ENCODE data around the gene CNTN5.

CNTN5 gene

DNA sequence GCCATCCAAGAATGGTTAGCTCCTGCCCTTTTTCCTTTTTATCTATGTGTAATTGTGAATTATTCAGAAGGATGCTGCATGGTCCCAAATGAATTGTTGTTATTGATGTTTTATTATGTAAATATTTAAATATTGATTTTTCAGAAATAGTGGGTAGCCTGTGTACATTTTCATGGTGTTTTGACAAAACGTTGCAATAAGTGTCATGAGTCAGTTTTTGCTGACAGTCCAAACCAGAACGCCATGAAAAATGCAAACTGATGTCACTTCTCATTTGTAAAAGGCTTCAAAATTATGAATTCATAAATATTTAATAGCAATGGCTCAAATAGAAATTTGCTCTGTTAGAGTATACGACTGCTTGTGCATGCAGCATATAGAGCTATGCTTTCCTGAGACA is 422.5 kb downstream of the CNTN5 start:
- H3K4me3 ChIP-seq (ENCODE audit: low read length) = no peak overlapping the region
- no peak for DNase-seq (ENCODE audit: low read depth, low spot score)

DNA sequence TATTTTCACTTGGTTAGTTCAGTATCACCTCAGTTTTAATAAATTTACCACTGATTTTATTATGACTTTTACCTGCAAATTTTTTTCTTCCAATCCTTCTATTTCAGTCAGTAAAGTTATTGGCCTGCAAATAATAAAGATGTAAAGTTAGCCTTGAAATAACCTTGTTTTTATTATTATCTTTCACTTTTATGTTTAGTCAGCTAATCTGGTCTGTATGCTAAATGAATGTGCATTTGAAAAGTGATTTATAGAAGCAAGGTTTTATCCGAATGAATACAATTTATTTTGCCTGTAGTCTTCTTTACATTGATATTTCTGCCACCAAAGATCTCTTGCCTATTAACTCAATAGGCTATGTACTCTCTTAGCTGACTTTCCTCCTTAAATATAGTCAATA is 425.7 kb downstream of the CNTN5 start:
- H3K4me3 ChIP-seq (ENCODE audit: low read length) = no peak overlapping the region
- no peak for DNase-seq (ENCODE audit: low read depth, low spot score)

DNA sequence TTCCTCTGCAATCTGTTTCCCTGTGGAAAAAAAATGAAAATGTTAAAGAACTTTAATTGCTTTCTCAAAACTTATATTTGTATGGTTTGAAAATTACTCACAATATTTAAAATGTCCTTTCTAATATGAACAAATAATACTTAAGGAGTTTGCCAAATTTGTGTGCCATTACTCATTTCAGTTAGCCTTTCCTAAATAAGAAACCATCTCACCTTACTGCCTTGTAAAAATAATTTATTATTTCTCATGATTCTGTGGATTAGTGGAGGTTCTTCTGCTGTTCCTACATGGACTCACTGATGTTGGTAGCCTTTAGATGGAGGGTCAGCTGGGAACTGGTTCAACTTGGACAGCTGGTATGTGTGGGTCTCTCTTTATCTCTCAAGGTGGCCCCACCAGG is 428.6 kb downstream of the CNTN5 start:
- H3K4me3 ChIP-seq (ENCODE audit: low read length) = no peak overlapping the region
- no peak for DNase-seq (ENCODE audit: low read depth, low spot score)

DNA sequence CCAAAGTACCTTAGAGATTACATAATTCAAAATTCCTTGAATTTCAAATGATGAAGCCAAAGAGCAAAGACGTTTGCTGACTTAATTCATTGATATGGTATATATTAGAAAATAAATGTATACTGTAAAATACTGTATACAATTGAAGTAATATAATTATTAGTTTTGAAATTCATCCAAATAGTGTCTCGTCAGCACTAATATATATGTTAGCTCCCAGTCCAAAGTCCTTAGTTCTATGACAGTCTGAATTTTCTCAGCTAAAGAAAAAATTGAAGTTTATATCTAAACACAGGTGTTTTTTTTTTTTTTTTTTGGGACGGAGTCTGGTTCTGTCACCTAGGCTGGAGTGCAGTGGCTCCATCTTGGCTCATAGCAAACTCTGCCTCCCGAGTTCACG is 431.3 kb downstream of the CNTN5 start:
- no peak overlapping the region for H3K4me3 ChIP-seq (ENCODE audit: low read length)
- DNase-seq (ENCODE audit: low read depth, low spot score) = no peak

DNA sequence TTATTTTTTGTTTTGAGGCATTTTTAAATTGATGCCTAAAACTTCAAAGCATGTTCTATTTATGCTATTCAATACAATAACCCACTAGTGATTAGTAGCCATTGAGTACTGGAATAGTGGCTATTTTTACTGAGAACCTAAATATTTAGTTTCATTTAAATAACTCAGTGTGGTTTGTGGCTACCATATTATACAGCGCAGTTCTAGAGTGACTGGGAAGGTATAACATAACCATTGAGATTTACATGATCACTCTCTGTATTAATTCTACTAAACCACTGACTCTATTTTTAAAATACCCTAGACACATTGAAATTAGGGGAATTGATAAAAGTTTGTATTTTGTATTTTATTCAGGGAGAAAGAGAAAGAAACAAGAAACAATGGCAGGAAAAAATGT is 441.2 kb downstream of the CNTN5 start:
- no peak overlapping the region for H3K4me3 ChIP-seq (ENCODE audit: low read length)
- no peak for DNase-seq (ENCODE audit: low read depth, low spot score)

DNA sequence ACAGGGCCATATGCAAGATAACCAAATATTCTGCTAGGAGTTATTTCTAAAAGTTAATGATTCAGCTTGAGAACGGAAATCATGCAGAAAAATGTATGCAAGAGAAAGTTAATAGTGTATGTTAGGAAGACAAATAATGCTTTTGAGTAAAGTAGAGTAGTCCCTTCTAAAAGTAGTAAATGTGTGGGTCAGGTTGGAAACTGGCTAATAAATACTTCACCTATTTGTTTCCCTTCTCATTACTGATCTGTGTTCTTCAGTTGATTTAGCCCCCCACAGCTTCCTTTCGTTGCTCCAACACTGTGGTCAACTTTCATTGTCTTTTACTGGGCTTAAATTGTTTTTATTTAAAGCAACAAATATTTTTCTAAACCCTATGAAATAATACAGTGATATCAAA is 444.2 kb downstream of the CNTN5 start:
- no peak overlapping the region for H3K4me3 ChIP-seq (ENCODE audit: low read length)
- no peak for DNase-seq (ENCODE audit: low read depth, low spot score)

DNA sequence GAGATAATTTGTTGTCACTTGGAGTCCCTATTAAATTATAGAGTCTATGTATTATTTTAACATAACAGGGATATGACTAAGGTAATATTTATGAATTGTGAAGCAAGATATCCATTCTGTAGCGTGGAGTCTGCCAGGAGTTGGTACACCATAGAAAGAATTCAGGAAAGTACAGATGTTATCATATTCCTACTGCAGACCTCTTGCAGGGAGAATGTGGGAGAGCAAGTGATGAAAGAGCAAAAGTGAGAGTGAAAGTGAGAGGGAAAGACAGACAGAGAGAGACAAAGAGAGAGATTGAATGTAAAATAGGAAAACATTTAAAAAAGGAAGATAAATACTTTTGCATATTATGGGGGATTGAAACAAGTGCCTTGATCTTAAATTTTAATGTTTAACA is 468.8 kb downstream of the CNTN5 start:
- H3K4me3 ChIP-seq (ENCODE audit: low read length) = no peak overlapping the region
- no peak for DNase-seq (ENCODE audit: low read depth, low spot score)

DNA sequence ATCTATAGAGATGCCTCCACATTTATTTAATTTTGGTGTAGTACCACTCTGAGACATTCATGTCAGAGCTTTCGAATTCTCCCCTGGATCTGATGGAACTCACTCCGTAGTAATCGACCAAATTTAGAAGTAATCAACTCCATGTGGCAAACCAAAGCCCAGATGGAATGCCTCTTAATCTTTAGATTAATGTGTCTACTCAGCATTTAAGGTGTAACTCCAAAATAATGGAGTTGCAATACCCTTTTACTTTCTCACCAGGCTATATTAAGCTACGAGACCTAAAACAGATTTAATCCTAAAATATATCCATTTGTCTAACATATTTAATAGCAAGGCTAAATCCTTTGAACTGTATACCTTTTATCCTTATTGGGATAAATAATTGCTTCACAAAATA is 473.3 kb downstream of the CNTN5 start:
- no peak for DNase-seq (ENCODE audit: low read depth, low spot score)
- H3K4me3 ChIP-seq (ENCODE audit: low read length) = no peak overlapping the region

DNA sequence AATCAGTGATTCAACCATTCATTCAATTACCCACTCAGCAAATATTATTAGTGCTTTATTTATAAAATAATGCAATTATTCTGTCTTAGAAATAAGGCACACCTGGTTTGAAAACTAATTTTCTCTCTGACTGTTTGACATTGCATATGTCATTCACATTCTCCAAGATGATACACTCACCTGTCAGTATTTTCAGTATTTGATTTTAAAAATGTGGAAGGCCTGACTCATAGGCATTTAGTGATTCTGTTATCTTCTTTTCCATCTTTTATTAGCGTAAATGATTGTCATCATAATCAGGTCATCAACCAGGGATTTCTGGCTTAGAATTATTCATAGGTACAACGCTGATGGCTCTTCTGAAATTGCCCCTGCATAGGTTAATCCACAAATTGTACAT is 480.9 kb downstream of the CNTN5 start:
- no peak overlapping the region for H3K4me3 ChIP-seq (ENCODE audit: low read length)
- DNase-seq (ENCODE audit: low read depth, low spot score) = no peak

DNA sequence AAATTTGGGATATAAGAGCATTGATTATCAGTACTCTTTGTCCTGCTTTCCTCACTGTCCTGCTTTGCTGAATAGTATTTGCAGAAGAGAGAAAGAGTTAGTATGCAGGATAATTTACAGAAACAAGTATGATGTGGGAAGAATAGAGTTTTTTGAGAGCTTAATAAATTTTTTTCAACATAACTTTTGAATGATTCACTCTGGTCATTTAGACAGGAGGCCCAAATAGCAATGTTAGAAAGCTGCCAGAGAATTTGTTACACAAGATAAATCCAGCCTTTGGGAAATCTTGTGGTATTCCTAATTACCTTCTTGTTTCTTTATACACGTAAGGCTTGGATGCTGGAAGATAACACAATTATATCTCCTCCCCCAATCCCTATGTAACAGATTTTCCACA is 484.6 kb downstream of the CNTN5 start:
- no peak for DNase-seq (ENCODE audit: low read depth, low spot score)
- no peak overlapping the region for H3K4me3 ChIP-seq (ENCODE audit: low read length)

DNA sequence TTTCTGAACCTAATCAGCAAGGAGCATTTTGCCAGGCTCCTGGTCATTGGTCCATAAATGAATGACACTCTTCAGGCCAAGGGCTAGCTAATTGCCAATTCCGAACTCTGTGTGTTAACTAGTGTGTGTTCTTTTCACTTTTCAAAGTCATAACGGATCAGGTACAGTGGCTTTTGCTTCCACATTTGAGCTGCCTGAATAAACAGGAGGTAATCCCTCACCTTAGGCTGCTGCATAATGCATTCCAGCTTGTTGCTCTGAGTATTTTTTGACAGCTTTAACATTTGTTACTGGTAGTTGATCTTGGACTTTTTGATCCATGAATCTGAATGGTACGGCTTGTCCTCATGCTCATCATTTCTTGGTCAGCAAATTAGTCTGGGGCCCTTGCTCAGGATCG is 485.1 kb downstream of the CNTN5 start:
- H3K4me3 ChIP-seq (ENCODE audit: low read length) = no peak overlapping the region
- DNase-seq (ENCODE audit: low read depth, low spot score) = no peak

DNA sequence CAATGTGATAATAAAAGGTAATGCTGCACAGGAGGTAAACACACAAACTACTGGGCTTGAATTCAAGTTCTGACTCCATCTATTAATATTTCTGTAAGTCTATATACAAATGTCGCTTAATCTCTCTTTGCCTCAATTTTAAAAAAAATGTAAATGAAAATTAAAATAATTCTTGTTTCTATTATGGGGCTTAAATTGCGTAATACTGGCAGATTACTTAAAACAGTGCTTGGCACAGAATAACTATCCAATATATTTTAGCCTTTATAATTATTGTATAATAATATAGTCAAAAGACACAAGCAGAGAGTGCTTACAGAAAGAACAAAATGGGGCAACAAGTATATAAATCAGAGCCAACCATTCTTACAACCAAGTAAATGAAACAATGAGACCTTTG is 489.1 kb downstream of the CNTN5 start:
- DNase-seq (ENCODE audit: low read depth, low spot score) = no peak
- no peak overlapping the region for H3K4me3 ChIP-seq (ENCODE audit: low read length)

DNA sequence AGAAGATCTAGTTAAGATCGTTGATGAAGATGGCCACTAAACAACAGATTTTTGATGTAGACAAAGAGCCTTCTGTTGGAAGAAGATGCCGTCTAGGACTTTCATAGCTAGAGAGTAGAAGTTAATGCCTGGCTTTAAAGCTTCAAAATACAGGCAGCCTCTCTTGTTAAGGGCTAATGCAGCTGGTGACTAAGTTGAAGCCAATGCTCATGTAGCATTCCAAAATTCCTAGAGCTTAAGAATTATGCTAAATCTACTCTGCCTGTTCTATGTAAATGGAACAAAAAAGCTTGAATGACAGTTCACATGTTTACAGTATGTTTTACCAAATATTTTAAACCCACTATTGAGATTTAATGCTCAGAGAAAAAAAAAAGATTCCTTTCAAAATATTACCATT is 492.6 kb downstream of the CNTN5 start:
- DNase-seq (ENCODE audit: low read depth, low spot score) = no peak

DNA sequence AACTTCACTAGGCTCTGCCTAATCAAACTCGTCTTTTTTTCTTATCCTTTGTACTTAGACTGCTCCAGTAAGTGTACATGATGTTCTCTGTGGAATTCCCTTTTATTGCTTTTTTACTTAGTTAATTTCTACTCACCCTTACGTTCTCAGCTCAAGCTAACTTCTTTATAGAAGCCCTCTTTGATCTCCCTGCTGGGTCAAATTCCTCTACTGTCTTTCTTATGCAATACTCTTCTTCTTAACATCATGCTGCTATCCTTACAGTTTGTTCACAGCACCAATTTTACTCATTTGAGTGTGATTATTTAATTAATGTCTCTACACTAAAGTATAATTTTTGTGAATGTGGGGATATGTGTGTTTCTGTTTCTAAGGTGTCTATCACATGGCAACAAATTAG is 498.3 kb downstream of the CNTN5 start:
- H3K4me3 ChIP-seq (ENCODE audit: low read length) = no peak overlapping the region
- DNase-seq (ENCODE audit: low read depth, low spot score) = no peak

More for the DNA sequence above, 492.6 kb downstream of the CNTN5 start:
- no peak overlapping the region for H3K4me3 ChIP-seq (ENCODE audit: low read length)

DNA sequence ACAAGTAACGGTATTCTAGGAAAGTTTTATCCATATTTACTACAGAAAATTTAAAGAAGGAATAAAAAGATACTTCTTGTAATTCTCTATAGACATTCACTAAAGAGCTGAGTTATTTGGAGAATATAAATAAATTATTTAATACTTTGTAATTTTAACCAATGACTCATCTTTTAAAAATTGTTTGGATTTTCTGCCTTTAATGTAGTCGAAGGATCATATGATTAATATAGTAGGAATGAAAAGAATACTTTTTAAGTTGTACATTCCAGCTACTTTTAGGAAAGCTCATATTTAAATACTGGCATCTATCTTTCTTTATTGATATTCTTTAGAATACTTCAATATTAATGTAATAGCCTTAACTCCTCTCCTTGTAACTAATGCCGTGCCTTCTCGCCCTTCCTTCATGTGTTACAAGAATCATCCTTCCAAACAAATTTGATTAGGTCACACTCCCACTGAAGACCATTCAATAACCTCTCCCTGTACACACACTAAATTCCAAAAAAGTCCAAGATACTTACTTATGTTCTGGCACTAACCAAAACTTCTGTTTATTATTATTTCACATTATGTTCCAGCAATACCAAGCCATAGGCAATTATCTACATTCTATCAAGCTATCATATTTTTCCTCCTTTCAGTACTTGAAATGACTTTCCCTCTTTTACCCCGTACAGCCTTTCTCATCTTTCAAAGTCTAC is 501.9 kb downstream of the CNTN5 start:
- no peak for DNase-seq (ENCODE audit: low read depth, low spot score)
- H3K4me3 ChIP-seq (ENCODE audit: low read length) = no peak overlapping the region

DNA sequence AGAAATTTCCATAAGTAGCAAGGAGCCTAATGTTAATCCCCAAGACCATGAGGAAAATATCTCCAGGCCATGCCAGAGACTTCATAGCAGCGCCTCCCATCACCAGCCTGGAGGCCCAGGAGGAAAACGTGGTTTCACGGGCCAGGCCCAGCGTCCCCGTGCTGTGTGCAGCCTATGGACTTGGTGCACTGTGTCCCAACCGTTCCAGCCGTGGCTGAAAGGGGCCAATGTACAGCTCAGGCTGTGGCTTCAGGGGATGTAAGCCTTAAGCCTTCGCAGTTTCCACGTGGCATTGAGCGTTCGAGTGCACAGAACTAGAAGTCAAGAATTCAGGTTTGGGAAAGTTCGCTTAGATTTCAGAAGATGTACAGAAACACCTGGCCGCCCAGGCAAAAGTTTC is 510.7 kb downstream of the CNTN5 start:
- DNase-seq (ENCODE audit: low read depth, low spot score) = no peak
- H3K4me3 ChIP-seq (ENCODE audit: low read length) = no peak overlapping the region

DNA sequence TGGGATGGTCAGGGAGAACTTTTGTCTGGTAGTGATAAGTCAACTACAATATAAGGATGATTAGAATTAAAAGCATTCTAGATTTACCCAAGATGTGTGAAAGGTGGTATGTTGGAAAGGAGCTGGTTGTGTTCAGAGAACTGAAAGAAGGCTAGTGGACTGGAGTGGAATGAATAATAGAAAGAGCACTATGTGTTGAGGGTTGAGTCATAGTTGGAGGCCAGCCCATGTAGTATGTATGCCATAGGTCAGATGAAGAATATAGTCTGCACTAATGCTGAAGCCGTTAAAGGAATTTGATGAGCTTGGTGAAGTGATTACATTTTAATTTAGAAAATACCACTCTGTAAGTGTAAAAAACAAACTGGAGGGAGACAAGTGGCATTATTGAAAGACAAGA is 514.1 kb downstream of the CNTN5 start:
- no peak overlapping the region for H3K4me3 ChIP-seq (ENCODE audit: low read length)
- no peak for DNase-seq (ENCODE audit: low read depth, low spot score)

DNA sequence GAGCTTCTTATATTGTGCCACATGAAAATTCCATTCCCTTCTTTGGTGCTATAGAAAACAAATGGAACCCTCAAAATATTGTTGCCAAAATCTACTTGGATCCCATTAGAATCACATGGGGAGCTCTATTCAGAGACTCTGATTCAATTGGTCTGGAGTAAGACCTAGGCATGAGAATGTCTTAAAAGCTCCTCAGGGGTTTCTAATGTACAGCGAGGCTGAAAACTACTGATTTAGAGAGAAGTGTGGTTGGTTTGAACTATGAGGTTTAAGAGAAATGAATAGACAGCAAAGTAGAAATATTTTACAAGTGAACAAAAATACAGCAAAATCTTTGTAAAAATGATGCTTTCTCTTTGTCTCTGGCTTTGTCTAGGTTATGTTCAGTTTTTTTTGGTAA is 514.7 kb downstream of the CNTN5 start:
- no peak overlapping the region for H3K4me3 ChIP-seq (ENCODE audit: low read length)
- DNase-seq (ENCODE audit: low read depth, low spot score) = no peak

DNA sequence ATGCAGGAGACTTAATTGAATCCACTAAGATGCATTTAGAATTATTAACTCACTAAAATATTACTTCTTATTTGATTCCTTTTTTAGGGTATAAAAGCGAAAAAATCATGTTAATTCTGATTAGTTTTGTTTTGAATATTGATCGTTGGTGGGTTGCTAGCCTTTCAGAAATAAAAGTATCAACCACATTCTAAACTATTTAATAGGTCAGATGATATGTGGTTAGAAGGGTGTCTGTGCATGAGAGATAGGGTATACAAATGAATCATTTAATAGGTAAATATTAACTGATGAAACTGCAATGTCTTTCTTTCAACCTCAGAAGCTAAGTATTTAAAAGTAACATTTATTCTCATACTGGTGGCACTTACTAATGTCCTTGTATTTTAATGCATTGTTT is 515.1 kb downstream of the CNTN5 start:
- DNase-seq (ENCODE audit: low read depth, low spot score) = no peak

DNA sequence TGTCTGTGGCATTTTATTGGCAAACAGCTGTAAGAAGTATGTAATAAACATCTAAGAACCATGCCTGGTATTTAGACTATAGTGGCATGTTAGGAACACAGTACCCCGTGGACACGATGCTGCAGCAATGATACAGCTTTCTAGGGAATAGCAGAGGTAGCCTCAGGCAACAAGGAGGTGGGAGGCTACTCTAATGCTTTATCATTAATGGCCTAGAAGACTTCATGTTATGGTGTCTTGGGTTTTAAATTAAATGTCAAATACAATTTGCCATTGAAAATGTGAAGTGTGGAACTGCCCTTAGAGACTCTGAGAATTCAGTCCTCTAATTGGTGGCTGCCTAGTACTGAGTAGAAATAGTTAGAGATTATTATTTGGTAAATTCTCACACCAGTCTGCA is 516.9 kb downstream of the CNTN5 start:
- no peak for DNase-seq (ENCODE audit: low read depth, low spot score)
- H3K4me3 ChIP-seq (ENCODE audit: low read length) = no peak overlapping the region

More for the DNA sequence above, 515.1 kb downstream of the CNTN5 start:
- H3K4me3 ChIP-seq (ENCODE audit: low read length) = no peak overlapping the region

DNA sequence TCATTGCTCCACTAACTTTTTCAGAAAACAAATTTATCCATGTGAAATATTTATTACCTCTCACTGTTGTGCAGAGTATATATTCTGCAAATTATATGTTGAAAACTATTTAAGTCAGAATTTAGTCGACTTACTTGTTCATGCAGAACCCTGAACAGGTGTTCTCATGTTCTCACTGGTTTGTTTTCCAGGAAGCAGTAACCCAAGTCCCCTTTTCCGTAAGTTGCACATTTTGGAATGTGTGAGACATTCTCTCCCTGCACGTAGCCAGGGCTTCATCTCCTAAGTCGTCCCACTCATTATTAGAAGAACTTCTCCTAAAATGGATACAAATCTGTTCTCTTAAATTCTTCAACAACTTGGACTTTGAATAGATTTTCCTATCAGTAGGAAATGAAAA is 524.9 kb downstream of the CNTN5 start:
- H3K4me3 ChIP-seq (ENCODE audit: low read length) = no peak overlapping the region
- no peak for DNase-seq (ENCODE audit: low read depth, low spot score)

DNA sequence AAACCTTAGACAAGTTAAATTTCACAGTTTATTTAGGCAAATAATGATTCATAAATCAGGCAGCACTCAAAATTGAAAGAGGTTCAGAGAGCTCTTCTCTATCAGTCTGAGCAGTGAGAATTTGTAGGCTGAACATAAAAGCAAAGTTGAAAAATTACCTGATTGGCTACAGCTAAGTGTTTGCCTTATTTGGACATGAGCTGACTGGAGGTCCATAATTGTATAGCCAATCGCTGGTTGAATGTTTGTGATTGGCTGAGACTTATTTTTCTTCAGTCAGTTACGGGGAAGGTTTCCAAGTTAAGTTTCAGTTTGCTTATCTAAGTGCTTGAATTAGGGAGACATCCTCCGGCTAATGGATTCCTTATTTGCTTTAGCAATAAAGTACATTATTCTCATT is 527.5 kb downstream of the CNTN5 start:
- no peak overlapping the region for H3K4me3 ChIP-seq (ENCODE audit: low read length)
- peak; percentile 1 for DNase-seq (ENCODE audit: low read depth, low spot score)
